NCI-H1092 (cell line): ENCODE results near the gene GALNT4.

Experiments used
- DNase-seq: peaks from one replicate; lab custom pipeline; 2025; lab: John Stamatoyannopoulos, UW

The GALNT4 gene

GRCh38 chr12:89529738-89530137, 5.1 kb upstream of the GALNT4 start:
- peak; percentile 13 for DNase-seq

GRCh38 chr12:89528434-89528833, 3.8 kb upstream of the GALNT4 start:
- no peak for DNase-seq

DNA sequence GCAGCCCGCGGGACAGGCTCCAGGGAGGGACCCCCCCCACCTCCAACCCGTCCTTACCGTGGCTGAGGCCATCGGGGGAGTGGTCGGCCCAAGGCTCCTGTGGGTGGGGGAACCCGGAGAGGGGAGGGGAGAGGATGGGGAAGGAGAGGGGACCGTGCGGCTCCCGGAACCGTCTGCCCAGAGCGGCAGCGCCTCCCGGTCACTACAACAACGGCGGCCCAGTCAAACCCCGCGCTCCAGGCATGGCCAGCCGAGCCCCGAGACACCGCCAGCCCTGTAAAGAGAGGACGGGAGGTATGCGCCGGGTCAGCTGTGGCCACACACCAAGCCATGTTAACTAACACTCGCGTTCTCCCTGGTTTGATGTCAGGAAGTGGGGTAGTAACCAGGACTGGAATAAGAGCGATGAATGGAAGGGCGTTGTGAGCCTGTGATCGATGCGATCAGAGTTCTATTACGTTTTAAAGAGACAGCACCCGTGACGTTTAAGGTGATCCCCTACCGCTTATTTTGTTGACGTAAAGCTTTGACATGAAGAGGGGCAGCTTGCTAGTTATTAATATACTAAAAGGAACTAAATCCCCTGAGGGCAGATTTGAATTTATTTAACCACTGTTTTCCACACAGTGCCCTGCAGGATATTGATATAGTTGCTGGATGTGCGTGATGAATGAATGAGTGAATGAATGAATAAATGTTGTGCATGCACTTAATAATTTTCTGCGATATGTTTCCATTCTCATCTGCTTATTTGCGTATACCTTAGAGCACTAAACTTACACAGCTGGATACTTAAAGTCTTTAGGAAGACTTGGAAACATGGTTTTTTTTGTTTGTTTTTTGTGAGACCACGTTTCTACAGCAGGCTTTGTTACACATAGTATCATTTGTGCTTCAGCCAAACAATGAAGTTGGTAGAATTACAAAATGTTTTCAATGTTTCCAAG, 1.5 kb upstream of the GALNT4 start, which contains the start of gene POC1B:
Gene POC1B, minus strand, starts transcription at position 224 of the 947 bp plus-strand sequence. Its CDS starts 152 bp downstream, at position 72.
- peak; percentile 63 for DNase-seq

GRCh38 chr12:89525305-89525823, 768 bp upstream of the GALNT4 start:
- DNase-seq, result no peak

- DNase-seq, result no peak
Observed at GRCh38 chr12:89523843-89524540, 604 bp downstream of the GALNT4 start.

- DNase-seq, result no peak
Observed at GRCh38 chr12:89523393-89523792, 1.2 kb downstream of the GALNT4 start.

- DNase-seq, result no peak
Observed at GRCh38 chr12:89521364-89522223, 3.0 kb downstream of the GALNT4 start.

DNA sequence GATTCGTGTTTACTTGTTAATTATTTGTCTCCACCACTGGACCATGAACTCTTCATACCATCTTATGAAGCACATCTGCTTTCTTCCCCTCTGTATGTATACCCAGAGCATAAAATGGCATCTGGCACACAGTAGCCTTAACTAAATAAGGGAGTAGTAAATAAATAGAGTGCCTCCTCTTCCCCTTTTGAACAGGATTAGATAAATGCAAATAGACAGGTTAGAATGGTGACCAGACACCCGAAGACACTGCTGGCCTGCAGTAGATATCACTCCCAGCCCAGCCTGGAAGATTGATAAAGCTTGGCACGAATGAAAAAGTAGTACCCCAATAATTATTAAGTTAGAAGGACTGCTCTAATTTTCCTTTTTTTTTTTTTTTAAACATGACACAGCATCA, 6.9 kb downstream of the GALNT4 start:
- no peak for DNase-seq

- DNase-seq, result no peak
Observed at GRCh38 chr12:89516633-89517032, 8.0 kb downstream of the GALNT4 start.

GRCh38 chr12:89514751-89515150, 9.8 kb downstream of the GALNT4 start:
- DNase-seq, result no peak

DNA sequence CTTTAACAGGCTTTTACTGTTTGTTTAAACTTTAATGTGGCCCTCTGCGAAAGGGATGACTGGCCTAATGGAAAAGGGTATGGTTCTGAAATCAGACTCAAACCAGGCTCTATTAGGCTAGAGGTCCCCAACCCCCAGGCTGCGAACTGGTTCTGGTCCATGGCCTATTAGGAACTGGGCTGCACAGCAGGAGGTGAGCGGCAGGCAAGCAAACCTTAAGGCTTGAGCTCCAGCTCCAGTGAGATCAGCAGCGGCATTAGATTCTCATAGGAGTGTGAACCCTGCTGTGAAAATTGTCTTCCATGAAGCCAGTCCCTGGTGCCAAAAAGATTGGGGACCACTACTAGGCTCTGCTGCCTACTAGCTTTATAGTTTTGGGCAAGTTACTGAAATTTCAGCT, 11.1 kb downstream of the GALNT4 start:
- no peak for DNase-seq

- no peak for DNase-seq
Observed at GRCh38 chr12:89507015-89507824, 17.4 kb downstream of the GALNT4 start.

DNA sequence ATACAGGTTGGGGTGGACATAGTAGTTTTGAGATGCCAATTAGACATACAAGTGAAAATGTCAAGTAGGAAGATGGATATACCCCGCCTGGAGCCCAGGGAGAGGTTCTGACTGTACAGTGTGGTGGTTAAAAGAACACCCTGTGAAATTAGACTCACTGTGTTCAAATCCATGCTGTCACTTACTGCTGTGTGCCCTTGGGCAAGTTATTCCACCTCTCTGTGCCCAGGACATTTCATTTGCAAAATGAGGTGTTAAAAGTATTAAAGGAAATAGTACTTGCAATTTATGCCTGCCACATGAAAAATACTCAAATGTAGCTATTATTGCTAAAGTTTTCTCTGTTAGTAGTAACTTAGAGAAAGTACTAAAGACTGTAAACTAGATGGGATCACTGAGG, 18.5 kb downstream of the GALNT4 start:
- no peak for DNase-seq

DNA sequence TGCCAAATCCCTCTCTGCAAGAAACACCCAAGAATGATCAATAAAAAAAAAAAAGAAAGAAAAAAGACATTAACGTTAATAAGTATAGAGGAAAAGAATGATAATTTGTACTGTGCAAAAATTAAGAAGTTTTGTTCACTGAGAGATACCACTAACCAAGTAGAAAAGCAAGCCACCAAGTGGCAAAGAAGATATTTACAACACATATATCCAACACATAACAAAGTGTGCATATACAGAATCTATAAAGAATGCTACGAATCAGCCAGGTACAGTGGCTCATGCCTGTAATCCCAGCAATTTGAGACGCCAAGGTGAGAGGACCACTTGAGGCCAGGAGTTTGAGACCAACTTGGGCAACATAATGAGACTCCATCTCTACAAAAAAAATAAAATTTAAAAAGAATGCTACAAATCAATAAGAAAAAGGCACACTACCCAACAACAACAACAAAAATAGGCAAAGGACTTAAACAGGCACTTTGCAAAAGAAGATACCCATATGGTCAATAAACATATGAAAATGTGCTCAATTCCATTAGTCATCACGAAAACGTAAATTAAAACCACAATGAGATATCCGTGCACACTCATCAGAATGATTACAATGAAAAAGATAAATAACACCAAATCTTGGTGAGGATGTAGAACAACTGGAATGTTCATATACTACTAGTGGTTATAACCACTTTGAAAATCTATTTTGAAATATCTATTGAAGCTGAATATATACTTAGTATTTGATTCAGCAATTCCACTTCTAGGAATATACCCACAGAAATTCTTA, 19.8 kb downstream of the GALNT4 start:
- no peak for DNase-seq

- no peak for DNase-seq
Observed at GRCh38 chr12:89501793-89502192, 22.8 kb downstream of the GALNT4 start.

GRCh38 chr12:89499857-89500256, 24.7 kb downstream of the GALNT4 start:
- no peak for DNase-seq

DNA sequence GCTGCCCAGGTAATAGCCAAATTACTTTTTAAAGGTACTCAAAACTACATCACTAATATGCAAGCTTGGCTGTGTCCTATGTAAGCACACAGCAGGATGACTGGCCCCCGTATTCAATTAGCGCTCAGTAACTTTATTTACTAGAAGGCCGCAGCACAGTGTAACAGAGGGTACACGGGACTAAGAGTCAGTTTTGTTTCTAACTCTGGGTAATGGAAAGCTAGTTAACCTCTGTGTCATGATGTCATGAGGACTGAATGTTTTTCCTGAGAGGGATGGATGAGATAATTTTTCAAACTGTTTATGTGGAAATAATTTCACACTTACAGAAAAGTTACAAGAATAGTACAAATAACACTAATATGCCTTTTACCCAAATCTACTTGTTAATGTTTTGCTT, 27.1 kb downstream of the GALNT4 start:
- no peak for DNase-seq

- no peak for DNase-seq
Observed at GRCh38 chr12:89497005-89497404, 27.6 kb downstream of the GALNT4 start.

DNA sequence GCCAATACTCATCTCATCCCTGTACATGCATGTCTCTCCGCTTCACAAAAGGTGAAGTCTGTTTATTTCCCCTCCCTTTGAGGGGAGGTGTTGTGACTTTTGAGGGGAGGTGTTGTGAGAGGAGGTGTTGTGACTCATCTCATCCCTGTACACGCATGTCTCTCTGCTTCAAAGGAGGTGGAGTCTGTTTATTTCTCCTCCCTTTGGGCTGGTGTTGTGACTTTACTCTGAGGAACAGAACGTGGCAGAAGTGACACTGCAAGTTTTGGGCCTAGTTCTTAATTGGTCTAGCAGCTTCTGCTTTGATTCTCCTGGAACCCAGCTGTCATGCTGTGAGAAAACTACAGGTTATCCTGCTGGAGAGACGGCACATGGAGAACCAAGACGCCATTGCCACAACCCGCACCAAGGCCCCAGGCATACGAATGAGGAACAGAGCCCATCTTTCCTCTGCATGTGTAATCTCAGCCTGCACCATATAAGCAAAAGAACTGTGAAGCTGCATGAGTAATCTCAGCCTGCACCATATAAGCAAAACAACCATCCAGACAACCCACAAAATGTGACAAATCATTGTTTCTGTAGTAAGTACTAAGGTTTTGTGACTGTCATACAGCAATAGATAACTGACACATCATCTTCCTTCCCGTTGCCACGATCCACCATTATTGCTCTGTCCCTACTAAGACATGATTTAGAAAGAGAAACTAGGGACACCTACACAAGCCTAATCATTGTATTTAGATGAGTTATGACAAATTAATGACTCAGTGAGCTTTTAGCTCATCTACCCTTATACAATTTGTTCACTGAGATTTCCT, 30.0 kb downstream of the GALNT4 start:
- no peak for DNase-seq
